Anterior cingulate cortex (tissue), 58 donors: ENCODE data around the gene CHD6.

Experiments
- DNase-seq, 58 donors: peaks; one replicate each; lab custom pipeline; 2025; lab: John Stamatoyannopoulos, UW

The CHD6 gene

GRCh38 chr20:41440882-41441281, 177.3 kb downstream of the CHD6 start:
- no peak for DNase-seq

DNA sequence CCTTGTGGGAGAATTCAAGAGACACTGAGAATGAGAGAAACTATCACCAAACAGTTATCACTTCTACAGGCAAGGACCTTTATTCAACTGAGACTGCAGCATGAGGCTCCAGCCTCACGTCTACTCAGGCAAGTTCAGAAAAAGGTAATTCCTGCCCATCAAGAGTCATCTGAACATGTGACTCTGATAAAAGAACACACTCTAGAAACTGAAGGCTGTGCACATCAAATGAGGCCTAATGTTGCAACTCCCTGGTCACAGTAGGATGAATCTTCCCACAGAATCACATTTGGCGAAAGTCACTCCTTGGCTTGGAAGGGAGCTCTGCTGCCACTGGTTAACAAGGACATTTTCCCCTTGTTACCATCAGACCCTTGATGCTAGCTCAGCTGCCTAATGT, 180.3 kb downstream of the CHD6 start:
- no peak for DNase-seq

DNA sequence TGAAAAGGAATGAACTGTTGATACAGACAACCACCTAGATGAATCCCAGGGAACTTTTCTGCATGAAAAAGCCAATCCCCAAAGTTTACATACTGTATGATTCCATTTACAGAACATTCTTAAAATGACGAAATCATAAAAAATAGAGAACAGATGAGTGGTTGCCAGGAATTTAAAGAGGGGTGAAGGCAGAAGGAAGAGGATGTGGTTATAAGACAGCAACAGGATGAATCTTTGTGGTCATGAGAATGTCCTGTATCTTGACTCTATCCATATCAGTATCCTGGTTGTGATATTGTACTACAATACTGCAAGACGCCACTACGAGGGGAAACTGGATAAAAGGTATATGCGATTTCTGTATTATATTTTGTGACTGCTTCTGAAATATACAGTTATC, 181.5 kb downstream of the CHD6 start:
- DNase-seq: no peak

DNA sequence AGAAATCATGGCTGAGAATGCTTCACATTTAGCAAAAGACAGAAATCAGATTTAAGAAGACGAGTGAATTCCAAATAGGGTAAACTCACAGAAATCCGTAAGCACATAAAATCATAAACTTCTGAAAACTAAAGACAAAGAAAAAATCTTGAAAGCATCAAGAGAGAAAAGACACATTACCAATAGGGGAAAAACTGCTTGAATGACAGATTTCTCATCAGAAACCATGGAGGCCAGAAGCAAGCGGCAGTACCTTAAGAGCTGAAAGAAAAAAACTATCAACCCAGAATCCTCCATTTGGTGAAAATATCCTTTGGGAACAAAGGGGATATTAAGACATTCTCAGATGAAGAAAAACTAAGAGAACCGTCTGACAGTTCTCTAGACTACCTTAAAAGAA, 185.0 kb downstream of the CHD6 start:
- no peak for DNase-seq

- no peak for DNase-seq
Observed at GRCh38 chr20:41432746-41433145, 185.4 kb downstream of the CHD6 start.

GRCh38 chr20:41428285-41428684, 189.9 kb downstream of the CHD6 start:
- DNase-seq: no peak

GRCh38 chr20:41427833-41428232, 190.3 kb downstream of the CHD6 start:
- no peak for DNase-seq

GRCh38 chr20:41426976-41427375, 191.2 kb downstream of the CHD6 start:
- no peak for DNase-seq

GRCh38 chr20:41426086-41426830, 191.9 kb downstream of the CHD6 start:
- DNase-seq: no peak

GRCh38 chr20:41425180-41425884, 192.8 kb downstream of the CHD6 start:
- no peak for DNase-seq

DNA sequence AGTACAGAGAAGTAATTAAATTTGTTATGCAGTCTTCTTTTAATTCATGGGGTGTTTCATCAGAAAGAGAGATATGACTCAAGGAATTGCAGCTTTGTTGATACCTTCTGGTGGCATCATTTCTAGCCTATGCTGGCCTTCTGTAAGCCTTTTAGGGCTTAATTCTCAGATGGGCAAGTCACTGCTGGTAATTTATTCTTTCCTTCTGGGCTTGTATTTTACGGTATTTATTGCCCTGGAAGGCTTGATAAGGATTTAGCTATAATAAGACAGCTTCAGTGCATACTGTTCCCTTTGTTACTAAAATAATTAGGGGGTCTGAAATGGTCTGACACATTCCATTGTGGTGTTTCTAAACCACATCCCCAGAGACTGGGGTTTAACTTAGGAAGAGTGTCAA, 193.6 kb downstream of the CHD6 start:
- no peak for DNase-seq

DNA sequence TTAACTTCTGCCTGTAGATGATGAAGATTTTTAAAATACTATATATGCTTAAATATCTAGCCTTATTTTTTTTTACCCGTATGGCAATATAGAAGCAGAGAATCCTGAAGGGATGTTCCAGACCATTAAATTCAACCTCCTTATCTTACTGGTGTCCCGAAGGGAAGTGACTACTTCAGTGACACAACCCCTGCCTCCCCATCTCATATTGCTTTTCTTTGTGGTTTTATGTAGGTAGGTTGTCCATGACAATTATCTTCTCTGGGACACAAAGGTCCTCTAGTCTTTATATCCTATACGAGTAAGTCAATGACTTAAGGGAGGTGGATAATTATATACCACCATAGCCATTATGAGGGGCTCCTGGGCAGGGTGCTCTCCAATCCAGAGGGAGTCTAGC, 194.2 kb downstream of the CHD6 start:
- DNase-seq: no peak

DNA sequence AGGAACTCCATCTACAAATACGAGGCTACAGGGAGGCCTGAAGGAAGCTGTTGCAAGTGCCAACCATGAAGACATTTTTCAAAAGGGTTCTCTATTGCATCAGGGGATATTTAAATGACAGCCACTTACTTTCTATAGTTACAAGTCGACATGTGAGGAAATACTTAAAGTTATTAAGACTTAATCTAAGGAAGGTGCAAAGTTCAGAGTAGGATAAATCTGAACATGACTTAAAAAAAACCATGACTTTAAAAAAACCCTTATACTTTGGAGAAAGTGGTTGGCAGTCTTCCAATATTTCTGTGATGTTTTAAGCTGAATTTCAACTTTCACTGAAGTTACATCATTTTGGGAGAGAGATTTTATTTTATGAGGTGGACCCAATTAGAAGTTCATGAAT, 195.2 kb downstream of the CHD6 start:
- no peak for DNase-seq

DNA sequence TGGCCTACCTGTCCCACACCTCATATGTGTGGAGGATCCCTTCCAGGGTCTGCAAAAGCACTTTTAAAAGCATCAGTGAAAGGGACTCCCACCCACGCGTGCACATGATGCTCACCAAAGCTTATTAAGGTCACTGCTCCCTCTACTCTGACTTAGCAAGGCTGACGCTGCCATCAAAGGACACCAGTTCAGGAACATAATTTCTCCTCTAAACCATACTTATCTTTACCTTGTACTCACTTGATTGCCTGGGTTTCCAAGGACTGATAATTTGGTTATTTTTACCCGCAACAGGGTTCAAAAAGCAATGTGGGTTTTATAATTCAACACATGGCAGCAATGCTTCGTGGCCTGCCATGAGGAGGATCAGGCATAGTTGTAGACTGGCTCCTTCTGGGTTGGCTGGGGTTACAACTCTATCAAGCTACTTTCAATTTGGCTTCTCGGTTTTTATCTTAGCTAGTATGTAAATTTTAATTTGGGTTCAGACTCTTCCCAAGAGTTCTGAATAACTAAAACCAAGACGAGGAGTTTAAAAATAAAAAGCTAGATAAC, 199.4 kb downstream of the CHD6 start:
- DNase-seq: no peak

- DNase-seq: no peak
Observed at GRCh38 chr20:41418031-41418430, 200.1 kb downstream of the CHD6 start.

GRCh38 chr20:41415191-41415590, 203.0 kb downstream of the CHD6 start:
- DNase-seq: no peak

GRCh38 chr20:41413169-41413568, 205.0 kb downstream of the CHD6 start:
- DNase-seq: no peak

- DNase-seq: no peak
Observed at GRCh38 chr20:41412324-41413120, 205.7 kb downstream of the CHD6 start.

- DNase-seq: no peak
Observed at GRCh38 chr20:41411391-41411847, 206.8 kb downstream of the CHD6 start.

DNA sequence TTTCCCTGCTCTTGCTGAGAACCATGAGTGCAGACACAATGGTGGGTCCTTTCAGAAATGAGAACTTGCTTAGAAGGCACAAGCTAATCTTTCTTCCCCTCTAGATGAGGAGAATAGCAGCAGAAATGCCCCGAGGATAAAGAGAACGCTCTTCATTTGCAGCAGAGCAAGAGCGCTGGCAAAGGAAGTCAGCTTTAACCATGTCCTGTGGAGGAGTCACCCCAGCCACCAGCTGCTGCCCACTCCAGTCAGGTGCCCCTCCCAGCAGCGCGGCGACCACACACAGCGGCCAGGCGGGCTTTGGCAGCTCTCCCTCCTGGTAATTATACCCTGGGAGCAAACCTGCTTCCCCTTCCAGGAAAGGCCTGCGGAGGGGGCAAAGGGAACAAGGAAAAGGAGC, 209.2 kb downstream of the CHD6 start:
- DNase-seq: peak in 35 of 58 donors; percentile 2 to 68 (median 28)
